Chondrocyte (in vitro differentiated cells): ENCODE results near the gene ARMC12. TPM values are rescaled to one million over a fixed set of nuclear protein-coding genes. Genes with fewer than 3 reads are reported as not detected.
A peak's percentile ranks its signal among the peaks of the same experiment; 100 is the strongest.

Experiments used
- DNase-seq: peaks from one replicate; pipeline ENCODE4 v3.0.0; 2021; ENCODE audit warnings: mixed read lengths, low spot score
- H3K27ac Mint-ChIP-seq: one replicate; pipeline ENCODE4 v1.8.0; 2021; ENCODE audit warnings: mild to moderate bottlenecking, moderate library complexity, mixed read lengths; ENCODE audit not compliant: unreplicated experiment
- H3K27me3 Mint-ChIP-seq: 2 replicates; pipeline ENCODE4 v1.8.0; 2021; ENCODE audit warnings: low read depth, mixed read lengths
- H3K36me3 Mint-ChIP-seq: 2 replicates; pipeline ENCODE4 v1.8.0; 2021; ENCODE audit warnings: low read depth, mixed read lengths
- H3K4me1 Mint-ChIP-seq: 2 replicates; pipeline ENCODE4 v1.8.0; 2021; ENCODE audit warnings: low read depth, mild to moderate bottlenecking, mixed read lengths
- H3K4me3 Mint-ChIP-seq: one replicate; pipeline ENCODE4 v1.8.0; 2021; ENCODE audit warnings: mild to moderate bottlenecking, moderate library complexity, mixed read lengths; ENCODE audit not compliant: unreplicated experiment
- H3K9me3 Mint-ChIP-seq: 2 replicates; pipeline ENCODE4 v1.8.0; 2021; ENCODE audit warnings: low read depth, mixed read lengths
- CTCF ChIP-seq: fragments of 200-600 bp; sonication (generic); IDR thresholded peaks from 2 replicates; pipeline ENCODE4 v1.5.0; 2021; ENCODE audit warnings: antibody characterized with exemption, mild to moderate bottlenecking, moderate library complexity
- total RNA-seq: library from RNA; stranded (reverse); gene quantifications from 3 replicates; pipeline ENCODE4 v1.2.1, GENCODE V29; 2021

The ARMC12 gene
- total RNA-seq, 1 donor from 2014 or later, result 1.9 TPM

GRCh38 chr6:35716798-35717197, 20.0 kb upstream of the ARMC12 start:
- peaks cover 44% of the 10 kb centered on the region for H3K4me1 Mint-ChIP-seq
- no peak for TF ChIP-seq CTCF
- H3K36me3 Mint-ChIP-seq, result no peaks in the 10 kb centered on the region
- no peak for DNase-seq
- H3K27me3 Mint-ChIP-seq, result no peaks in the 10 kb centered on the region
- no peaks in the 10 kb centered on the region for H3K9me3 Mint-ChIP-seq
- no peak overlapping the region for H3K4me3 Mint-ChIP-seq
- H3K27ac Mint-ChIP-seq, result no peak overlapping the region

- peak overlapping the region; percentile 13 for H3K27ac Mint-ChIP-seq
- no peak for TF ChIP-seq CTCF
- H3K36me3 Mint-ChIP-seq, result no peaks in the 10 kb centered on the region
- no peaks in the 10 kb centered on the region for H3K9me3 Mint-ChIP-seq
- no peak overlapping the region for H3K4me3 Mint-ChIP-seq
- H3K27me3 Mint-ChIP-seq, result no peaks in the 10 kb centered on the region
- DNase-seq, result no peak
- H3K4me1 Mint-ChIP-seq, result peaks cover 53% of the 10 kb centered on the region
Observed at GRCh38 chr6:35717449-35718374, 19.1 kb upstream of the ARMC12 start.

- Mint-ChIP-seq H3K27me3 (no peaks in the 10 kb centered on the region), H3K4me3 (no peak overlapping the region), H3K27ac (peak overlapping the region; percentile 95), H3K36me3 (no peaks in the 10 kb centered on the region), H3K9me3 (no peaks in the 10 kb centered on the region), H3K4me1 (peaks cover 57% of the 10 kb centered on the region)
- DNase-seq, result no peak
- no peak for TF ChIP-seq CTCF
Observed at GRCh38 chr6:35718375-35718736, 18.5 kb upstream of the ARMC12 start.

- Mint-ChIP-seq H3K27me3 (no peaks in the 10 kb centered on the region), H3K27ac (peak overlapping the region; percentile 95), H3K9me3 (no peaks in the 10 kb centered on the region), H3K36me3 (no peaks in the 10 kb centered on the region), H3K4me1 (peaks cover 63% of the 10 kb centered on the region), H3K4me3 (peak overlapping the region; percentile 72)
- DNase-seq, result no peak
- TF ChIP-seq CTCF, result no peak
Observed at GRCh38 chr6:35718911-35719381, 17.9 kb upstream of the ARMC12 start.

- H3K9me3 Mint-ChIP-seq, result no peaks in the 10 kb centered on the region
- TF ChIP-seq CTCF, result no peak
- peaks cover 68% of the 10 kb centered on the region for H3K4me1 Mint-ChIP-seq
- H3K27me3 Mint-ChIP-seq, result no peaks in the 10 kb centered on the region
- peak overlapping the region; percentile 95 for H3K27ac Mint-ChIP-seq
- DNase-seq, result no peak
- no peaks in the 10 kb centered on the region for H3K36me3 Mint-ChIP-seq
- H3K4me3 Mint-ChIP-seq, result peak overlapping the region; percentile 72
Observed at GRCh38 chr6:35719404-35719829, 17.4 kb upstream of the ARMC12 start.
